Adrenal gland (tissue), 12 donors: Measurements from ENCODE around the gene SIL1. TPM values are rescaled to one million over a fixed set of nuclear protein-coding genes. Genes with fewer than 3 reads are reported as not detected.

ENCODE experiments used
- DNase-seq, 7 donors: peaks; one replicate each; pipeline ENCODE4 v3.0.0-alpha.2; 2019 to 2020
- H3K27ac ChIP-seq, 5 donors: fragments of 200-600 bp; sonication (generic) in 4 of 5; 1 replicate in 3 of 5; 2 replicates in 2 of 5; pipeline versions ENCODE4 v1.5.1 to v1.8.0; 2016 to 2020; ENCODE audit warnings: mild to moderate bottlenecking in 1 of 5
- H3K27me3 ChIP-seq: fragments of 200-600 bp; 2 replicates; pipeline ENCODE4 v1.8.0; 2021
- H3K36me3 ChIP-seq, 2 donors: fragments of 200-600 bp; replicated peaks in 1 of 2; 1 replicate in 1 of 2; 2 replicates in 1 of 2; pipeline versions ENCODE4 v1.5.1 to v1.8.0; 2018 to 2022
- H3K4me1 ChIP-seq, 2 donors: fragments of 200-600 bp; replicated peaks in 1 of 2; 1 replicate in 1 of 2; 2 replicates in 1 of 2; pipeline versions ENCODE4 v1.5.1 to v1.8.0; 2018 to 2021
- H3K4me3 ChIP-seq, 4 donors: fragments of 200-600 bp; sonication (generic) in 3 of 4; one replicate each; pipeline ENCODE4 v1.5.1; 2016 to 2018
- H3K9me3 ChIP-seq, 3 donors: fragments of 200-600 bp; sonication (generic) in 1 of 3; replicated peaks in 1 of 3; 1 replicate in 2 of 3; 2 replicates in 1 of 3; pipeline versions ENCODE4 v1.5.1 to v1.8.0; 2016 to 2021
- CTCF ChIP-seq, 6 experiments: fragments of 450-650 bp in 4 of 6; fragments of 200-600 bp in 2 of 6; sonication (generic) in 1 of 6; IDR thresholded peaks; 1 replicate in 5 of 6; 2 replicates in 1 of 6; pipeline versions ENCODE4 v1.5.1 to v1.8.0; 2016 to 2021; ENCODE audit warnings: antibody characterized with exemption in 6 of 6, mild to moderate bottlenecking in 2 of 6, moderate library complexity in 1 of 6
- POLR2A ChIP-seq, 2 donors: fragments of 450-650 bp; IDR thresholded peaks; one replicate each; pipeline ENCODE4 v1.6.1; 2017; ENCODE audit warnings: antibody characterized with exemption in 2 of 2, mild to moderate bottlenecking in 2 of 2, moderate library complexity in 1 of 2
- WGBS, 4 donors: extraction: QIAGEN DNeasy Blood & Tissue Kit in 2 of 4; methylation state at CpG; one replicate each; pipeline versions ENCODE4 v1.1.5 to v1.1.7; 2013 to 2017; 5-methylcytosine and 5-hydroxymethylcytosine counted together
- intact Hi-C, 2 donors: fragments of 100-400 bp; cut with DNase I; formaldehyde crosslinking; loops; one replicate each; pipeline versions ENCODE4 v1.14.1 to v1.15.0; 2022 to 2023
- polyA plus RNA-seq, 3 donors: library from polyadenylated mRNA; stranded (reverse); fragments of 200-250 nt in 2 of 3; fragments of 350-450 nt in 1 of 3; fragmentation: Illumina TruSeq in 1 of 3; extraction: RNeasy Lipid Tissue Mini Kit (QIAGEN cat#74804) in 1 of 3; gene quantifications; one replicate each; pipeline ENCODE4 v1.2.3, GENCODE V29; 2013 to 2014
- total RNA-seq, 9 donors: library from RNA; depleted of rRNA in 4 of 9; stranded (reverse); fragments of >200 nt in 4 of 9; fragments of 120-200 nt in 1 of 9; fragmentation: NEBNext Ultra II Directional in 1 of 9; extraction: Animal tissue kit (Norgen Biotek cat#: 25700) in 1 of 9; gene quantifications; one replicate each; pipeline versions ENCODE4 v1.1.0 to v1.2.4, GENCODE V29; 2013 to 2023
- donor health status: healthy with polysubstance abuse.
- donor health status: Bipolar disorder and iron deficiency.
- donor health status: DM: yes; HTN: yes; CAD: no.
- donor health status: DM: no; HTN: no; CAD: no.
- donor health status: DM: no; HTN: no; CAD: no.
- donor health status: DM: yes; HTN: yes; CAD: no.

Gene SIL1
- total and polyA plus RNA-seq, 12 donors = 81.9 to 313 (median 142) TPM

GRCh38 chr5:139068060-139068459, 130.1 kb downstream of the SIL1 start:
- Histone ChIP-seq H3K4me3 (no peak overlapping the region), H3K27me3 (no peaks in the 10 kb centered on the region), H3K4me1 (peaks cover 20 to 27% of the 10 kb centered on the region in 2 donors), H3K9me3 (no peaks in the 10 kb centered on the region), H3K36me3 (no peaks in the 10 kb centered on the region), H3K27ac (no peak overlapping the region)
- 95 to 100% (median 98%) methylated on average over 2 of the region's 2 CpGs for WGBS, 4 donors
- intact Hi-C loops = no loop called here
- TF ChIP-seq POLR2A (IDR thresholded peaks at IDR 0.05) (no peak), CTCF (IDR thresholded peaks at IDR 0.05) (no peak)
- no peak for DNase-seq

GRCh38 chr5:139065306-139065705, 132.9 kb downstream of the SIL1 start:
- intact Hi-C loops = no loop called here
- peaks cover 35 to 52% of the 10 kb centered on the region in 2 donors for H3K4me1 ChIP-seq
- DNase-seq = peak in 3 of 7 donors; percentile 12 to 23 (median 18)

GRCh38 chr5:139064613-139065012, 133.6 kb downstream of the SIL1 start:
- Histone ChIP-seq H3K27me3 (no peaks in the 10 kb centered on the region), H3K36me3 (no peaks in the 10 kb centered on the region), H3K4me3 (no peak overlapping the region), H3K27ac (peak overlapping the region in 1 of 5 donors; percentile 21), H3K9me3 (no peaks in the 10 kb centered on the region), H3K4me1 (peaks cover 35 to 52% of the 10 kb centered on the region in 2 donors)
- intact Hi-C loops = no loop called here
- no peak for TF ChIP-seq POLR2A (IDR thresholded peaks at IDR 0.05)
- TF ChIP-seq CTCF (IDR thresholded peaks at IDR 0.05) = no peak
- peak in 3 of 7 donors; percentile 9 to 38 (median 22) for DNase-seq
- 56 to 83% (median 65%) methylated on average over 2 of the region's 2 CpGs for WGBS, 4 donors

More at GRCh38 chr5:139065306-139065705, 132.9 kb downstream of the SIL1 start:
- no peaks in the 10 kb centered on the region for H3K36me3 ChIP-seq
- TF ChIP-seq POLR2A (IDR thresholded peaks at IDR 0.05) (no peak), CTCF (IDR thresholded peaks at IDR 0.05) (no peak)
- H3K9me3 ChIP-seq = no peaks in the 10 kb centered on the region
- H3K4me3 ChIP-seq = no peak overlapping the region
- peak overlapping the region in 2 of 5 donors; percentile 21 to 22 for H3K27ac ChIP-seq
- H3K27me3 ChIP-seq = no peaks in the 10 kb centered on the region

GRCh38 chr5:139063664-139064054, 134.5 kb downstream of the SIL1 start:
- peak in 1 of 7 donors; percentile 4 for DNase-seq
- no peak for TF ChIP-seq CTCF (IDR thresholded peaks at IDR 0.05)
- TF ChIP-seq POLR2A (IDR thresholded peaks at IDR 0.05) = no peak
- no peak overlapping the region for H3K27ac ChIP-seq
- intact Hi-C loops = no loop called here
- 72 to 90% (median 83%) methylated on average over 1 of the region's 1 CpG for WGBS, 4 donors
- H3K9me3 ChIP-seq = no peaks in the 10 kb centered on the region
- no peak overlapping the region for H3K4me3 ChIP-seq
- no peaks in the 10 kb centered on the region for H3K27me3 ChIP-seq
- H3K36me3 ChIP-seq = no peaks in the 10 kb centered on the region
- peaks cover 35 to 52% of the 10 kb centered on the region in 2 donors for H3K4me1 ChIP-seq
